ENCODE results near the gene CPSF2. TPM values are rescaled to one million over a fixed set of nuclear protein-coding genes. Genes with fewer than 3 reads are reported as not detected.
A peak's percentile ranks its signal among the peaks of the same experiment; 100 is the strongest.

Gene CPSF2
- total RNA-seq, 1 experiment from 2014 or later: 116 TPM

DNA sequence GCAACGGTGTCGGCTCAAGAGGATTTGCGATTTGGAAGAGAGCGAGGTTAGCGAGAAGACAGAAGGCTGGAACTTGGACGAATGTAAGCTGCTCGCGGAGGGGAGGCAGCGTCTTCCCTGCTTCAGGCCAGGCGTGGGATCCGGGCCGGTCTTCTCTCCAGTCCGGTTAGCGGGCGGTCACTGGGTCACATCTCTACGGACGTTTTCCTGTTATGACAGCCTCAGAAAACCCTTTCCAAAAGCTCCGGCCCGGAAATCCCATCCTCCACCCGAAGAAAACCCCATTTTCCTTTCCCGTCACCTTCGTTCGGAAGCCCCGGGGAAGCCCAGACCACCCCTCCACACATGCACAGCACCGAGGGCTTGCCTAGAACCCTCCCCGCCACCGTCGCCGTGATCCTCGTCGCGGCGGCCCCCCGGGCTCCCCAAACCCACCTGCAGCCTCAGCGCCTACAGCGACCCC is 531 bp upstream of the CPSF2 start:
- H3K36me3 Mint-ChIP-seq (ENCODE audit: insufficient read depth, unreplicated experiment): peaks cover 39% of the 10 kb centered on the region
- TF ChIP-seq, protein P1, sequence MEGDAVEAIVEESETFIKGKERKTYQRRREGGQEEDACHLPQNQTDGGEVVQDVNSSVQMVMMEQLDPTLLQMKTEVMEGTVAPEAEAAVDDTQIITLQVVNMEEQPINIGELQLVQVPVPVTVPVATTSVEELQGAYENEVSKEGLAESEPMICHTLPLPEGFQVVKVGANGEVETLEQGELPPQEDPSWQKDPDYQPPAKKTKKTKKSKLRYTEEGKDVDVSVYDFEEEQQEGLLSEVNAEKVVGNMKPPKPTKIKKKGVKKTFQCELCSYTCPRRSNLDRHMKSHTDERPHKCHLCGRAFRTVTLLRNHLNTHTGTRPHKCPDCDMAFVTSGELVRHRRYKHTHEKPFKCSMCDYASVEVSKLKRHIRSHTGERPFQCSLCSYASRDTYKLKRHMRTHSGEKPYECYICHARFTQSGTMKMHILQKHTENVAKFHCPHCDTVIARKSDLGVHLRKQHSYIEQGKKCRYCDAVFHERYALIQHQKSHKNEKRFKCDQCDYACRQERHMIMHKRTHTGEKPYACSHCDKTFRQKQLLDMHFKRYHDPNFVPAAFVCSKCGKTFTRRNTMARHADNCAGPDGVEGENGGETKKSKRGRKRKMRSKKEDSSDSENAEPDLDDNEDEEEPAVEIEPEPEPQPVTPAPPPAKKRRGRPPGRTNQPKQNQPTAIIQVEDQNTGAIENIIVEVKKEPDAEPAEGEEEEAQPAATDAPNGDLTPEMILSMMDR (IDR thresholded peaks at IDR 0.05; ENCODE audit: unreplicated experiment): no peak
- no peaks in the 10 kb centered on the region for H3K27me3 Mint-ChIP-seq (ENCODE audit: insufficient read depth, unreplicated experiment)
- intact Hi-C loops (cut with micrococcal nuclease): no loop called here
- DNase-seq (ENCODE audit: unreplicated experiment): no peak
- H3K4me1 Mint-ChIP-seq (ENCODE audit: insufficient read depth, unreplicated experiment): peaks cover 18% of the 10 kb centered on the region
- no peaks in the 10 kb centered on the region for H3K9me3 Mint-ChIP-seq (ENCODE audit: unreplicated experiment)
- BruUV-seq (replicated peaks): TSS peak; percentile 59
- ChIA-PET CTCF (interaction anchor here (0.8 to 1.9 kb wide), 3 partner anchors 13 to 569 kb away, joined by 3 to 5 read pairs (median 5); no protein-coding TSS in a partner anchor), POLR2A (interaction anchor here (0.6 to 10.2 kb wide), 24 partner anchors 9 to 1836 kb away, joined by 3 to 176 read pairs (median 4); partner anchors contain the start of genes ATXN3, GOLGA5, LYSET and MOAP1)
- H3K27ac Mint-ChIP-seq (ENCODE audit: low read depth, unreplicated experiment): peak overlapping the region; percentile 99
- peak overlapping the region; percentile 82 for H3K4me3 Mint-ChIP-seq (ENCODE audit: unreplicated experiment)

DNA sequence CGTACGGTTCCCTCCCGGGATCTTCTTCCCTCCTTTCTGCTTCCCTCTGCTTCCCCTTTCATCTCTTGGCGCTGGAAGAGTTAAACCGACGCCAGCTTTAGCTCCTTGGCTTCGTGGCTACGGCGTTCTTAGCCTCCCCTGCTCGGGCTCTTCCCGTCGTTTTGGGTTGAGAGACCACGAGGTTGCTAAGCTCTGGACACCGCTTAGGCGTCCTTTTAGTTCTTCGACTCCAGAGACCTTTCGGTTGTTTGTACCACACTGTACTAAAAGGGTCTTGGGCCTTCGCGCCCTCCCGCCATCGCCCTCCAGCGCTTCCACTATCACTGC is 545 bp downstream of the CPSF2 start:
- POLR2A ChIA-PET: interaction anchor here (0.7 to 10.2 kb wide), 10 partner anchors 10 to 671 kb away, joined by 3 to 176 read pairs (median 10); partner anchors contain the start of genes ATXN3, GOLGA5, RIN3 and TRIP11

DNA sequence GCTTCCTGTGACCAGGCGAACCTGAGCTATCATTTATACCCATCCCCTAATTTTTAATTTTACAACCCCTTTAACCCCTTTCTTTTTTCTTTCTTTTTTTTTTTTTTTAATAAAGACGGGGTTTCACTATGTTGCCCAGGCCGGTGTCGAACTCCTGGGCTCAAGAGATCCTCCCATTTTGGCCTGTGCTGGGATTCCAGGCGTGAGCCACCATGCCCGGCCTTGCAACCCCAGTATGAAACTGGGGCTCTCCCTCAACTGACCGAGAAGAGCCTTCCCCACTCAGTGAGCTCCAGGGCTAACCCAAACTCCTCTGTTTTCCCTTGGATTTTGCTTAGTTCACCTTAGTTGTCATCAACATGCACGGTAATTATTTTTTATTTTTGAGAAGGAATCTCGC is 992 bp downstream of the CPSF2 start:
- Mint-ChIP-seq H3K9me3 (ENCODE audit: unreplicated experiment) (no peaks in the 10 kb centered on the region), H3K27me3 (ENCODE audit: insufficient read depth, unreplicated experiment) (no peaks in the 10 kb centered on the region), H3K4me3 (ENCODE audit: unreplicated experiment) (peak overlapping the region; percentile 82), H3K4me1 (ENCODE audit: insufficient read depth, unreplicated experiment) (peaks cover 26% of the 10 kb centered on the region), H3K36me3 (ENCODE audit: insufficient read depth, unreplicated experiment) (peaks cover 39% of the 10 kb centered on the region), H3K27ac (ENCODE audit: low read depth, unreplicated experiment) (peak overlapping the region; percentile 99)
- DNase-seq (ENCODE audit: unreplicated experiment): peak; percentile 11
- CTCF ChIA-PET: interaction anchor here (0.6 to 1.4 kb wide), 5 partner anchors 14 to 568 kb away, joined by 3 to 8 read pairs (median 5); partner anchors contain the start of gene ATXN3
- intact Hi-C loops (cut with micrococcal nuclease): no loop called here
- TF ChIP-seq, protein P1 (IDR thresholded peaks at IDR 0.05; ENCODE audit: unreplicated experiment): no peak
- BruUV-seq (replicated peaks): no TSS peak
- POLR2A ChIA-PET: interaction anchor here (1.7 to 10.2 kb wide), 6 partner anchors 11 to 671 kb away, joined by 8 to 176 read pairs (median 26); partner anchors contain the start of genes ATXN3, GOLGA5 and TRIP11

More for the DNA sequence above, 545 bp downstream of the CPSF2 start:
- TF ChIP-seq, protein P1 (IDR thresholded peaks at IDR 0.05; ENCODE audit: unreplicated experiment): no peak
- H3K4me3 Mint-ChIP-seq (ENCODE audit: unreplicated experiment): peak overlapping the region; percentile 82
- no TSS peak for BruUV-seq (replicated peaks)
- CTCF ChIA-PET: interaction anchor here (0.6 to 1.4 kb wide), 6 partner anchors 14 to 568 kb away, joined by 3 to 8 read pairs (median 4); partner anchors contain the start of gene ATXN3
- intact Hi-C loops (cut with micrococcal nuclease): no loop called here
- H3K27ac Mint-ChIP-seq (ENCODE audit: low read depth, unreplicated experiment): peak overlapping the region; percentile 99
- H3K9me3 Mint-ChIP-seq (ENCODE audit: unreplicated experiment): no peaks in the 10 kb centered on the region
- peaks cover 42% of the 10 kb centered on the region for H3K36me3 Mint-ChIP-seq (ENCODE audit: insufficient read depth, unreplicated experiment)
- H3K27me3 Mint-ChIP-seq (ENCODE audit: insufficient read depth, unreplicated experiment): no peaks in the 10 kb centered on the region
- peak; percentile 44 for DNase-seq (ENCODE audit: unreplicated experiment)
- peaks cover 23% of the 10 kb centered on the region for H3K4me1 Mint-ChIP-seq (ENCODE audit: insufficient read depth, unreplicated experiment)

DNA sequence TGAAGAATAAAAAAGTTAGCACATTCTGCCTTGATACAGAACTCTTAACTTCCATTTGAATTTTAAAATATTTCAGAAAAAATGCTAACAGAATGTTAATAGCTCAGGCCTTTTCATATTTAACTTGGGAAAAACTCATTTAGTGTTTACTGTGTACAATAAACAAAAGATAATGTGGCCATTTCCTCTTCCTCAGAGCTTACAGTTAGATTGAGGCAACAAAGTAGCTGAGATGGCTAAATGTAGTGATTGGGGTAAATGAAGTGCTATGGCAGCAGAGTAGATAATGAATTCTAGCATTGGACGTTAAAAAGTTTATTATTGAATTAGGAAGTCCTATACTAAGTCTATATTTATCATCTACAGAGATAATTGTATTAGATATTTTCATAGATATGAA is 12.7 kb downstream of the CPSF2 start:
- Mint-ChIP-seq H3K9me3 (ENCODE audit: unreplicated experiment) (no peaks in the 10 kb centered on the region), H3K4me3 (ENCODE audit: unreplicated experiment) (no peak overlapping the region), H3K27ac (ENCODE audit: low read depth, unreplicated experiment) (no peak overlapping the region), H3K36me3 (ENCODE audit: insufficient read depth, unreplicated experiment) (peaks cover 80% of the 10 kb centered on the region), H3K4me1 (ENCODE audit: insufficient read depth, unreplicated experiment) (no peaks in the 10 kb centered on the region), H3K27me3 (ENCODE audit: insufficient read depth, unreplicated experiment) (no peaks in the 10 kb centered on the region)
- TF ChIP-seq, protein P1 (IDR thresholded peaks at IDR 0.05; ENCODE audit: unreplicated experiment): no peak
- intact Hi-C loops (cut with micrococcal nuclease): no loop called here
- DNase-seq (ENCODE audit: unreplicated experiment): no peak
- BruUV-seq (replicated peaks): no TSS peak
- CTCF ChIA-PET: interaction anchor here (0.6 to 5.8 kb wide), 11 partner anchors 10 to 659 kb away, joined by 3 to 37 read pairs (median 6); partner anchors contain the start of gene ATXN3
- POLR2A ChIA-PET: interaction anchor here (0.7 to 6.1 kb wide), 3 partner anchors 12 to 42 kb away, joined by 3 to 45 read pairs (median 4); partner anchors contain the start of genes CPSF2 and NDUFB1

Data from MCF 10A (cell line).